ENCODE measurements around the gene PRPF40A. TPM values are rescaled to one million over a fixed set of nuclear protein-coding genes. Genes with fewer than 3 reads are reported as not detected.

The PRPF40A gene
- total and polyA plus RNA-seq, 5 donors: 11.5 to 51.7 (median 36.9) TPM

DNA sequence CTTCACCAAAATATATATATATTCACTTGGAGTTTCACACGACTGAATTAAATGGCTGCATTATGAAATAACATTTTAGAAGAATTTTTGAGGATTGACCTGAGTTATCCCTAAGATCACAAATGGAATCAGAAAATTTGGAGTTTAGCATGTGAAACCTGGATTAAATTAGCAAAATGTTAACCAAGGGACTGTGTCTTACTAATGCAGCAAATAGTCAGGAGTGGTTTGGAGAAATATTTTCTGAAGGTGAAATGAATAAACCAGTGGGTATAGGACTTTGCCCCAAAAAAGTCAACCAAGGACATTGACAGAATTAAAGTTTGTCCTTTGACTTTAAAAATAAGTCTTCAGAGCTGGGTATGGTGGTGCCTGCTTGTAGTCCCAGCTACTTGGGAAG, 111.2 kb downstream of the PRPF40A start:
- Histone ChIP-seq H3K4me1 (ENCODE audit: control insufficient read depth, insufficient read depth, low read length) (no peaks in the 10 kb centered on the region), H3K9me3 (ENCODE audit: control insufficient read depth, low read length) (no peaks in the 10 kb centered on the region), H3K27ac (ENCODE audit: low read length) (no peak overlapping the region), H3K27me3 (ENCODE audit: control insufficient read depth, insufficient read depth) (no peaks in the 10 kb centered on the region), H3K4me3 (ENCODE audit: low read length) (no peak overlapping the region)
- ATAC-seq (no peak), DNase-seq (no peak)
- WGBS: 93% methylated on average over 1 of the region's 1 CpG
- intact Hi-C loops (cut with DNase I): no loop called here

DNA sequence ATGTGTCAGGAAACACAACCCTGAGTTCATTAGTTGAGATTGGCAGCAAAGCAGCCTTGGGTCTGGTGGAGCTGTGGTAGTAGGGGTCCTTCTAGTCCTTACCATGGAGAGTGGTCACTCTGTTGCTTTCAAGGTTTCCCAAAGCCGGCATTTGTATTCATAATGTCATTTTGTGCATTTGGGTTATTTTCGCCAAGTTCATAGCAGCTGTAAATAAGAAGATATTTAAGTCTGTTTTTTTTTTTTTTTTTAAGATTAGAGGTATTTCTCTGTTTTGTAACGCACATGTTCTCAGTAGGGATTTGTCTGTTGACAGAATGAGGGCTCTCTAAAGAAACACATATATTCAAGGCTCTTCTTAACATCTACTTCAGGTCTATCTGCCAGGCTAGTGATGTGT, 114.1 kb downstream of the PRPF40A start:
- Histone ChIP-seq H3K9me3 (ENCODE audit: control insufficient read depth, low read length) (no peaks in the 10 kb centered on the region), H3K27ac (ENCODE audit: low read length) (no peak overlapping the region)
- intact Hi-C loops (cut with DNase I): no loop called here

DNA sequence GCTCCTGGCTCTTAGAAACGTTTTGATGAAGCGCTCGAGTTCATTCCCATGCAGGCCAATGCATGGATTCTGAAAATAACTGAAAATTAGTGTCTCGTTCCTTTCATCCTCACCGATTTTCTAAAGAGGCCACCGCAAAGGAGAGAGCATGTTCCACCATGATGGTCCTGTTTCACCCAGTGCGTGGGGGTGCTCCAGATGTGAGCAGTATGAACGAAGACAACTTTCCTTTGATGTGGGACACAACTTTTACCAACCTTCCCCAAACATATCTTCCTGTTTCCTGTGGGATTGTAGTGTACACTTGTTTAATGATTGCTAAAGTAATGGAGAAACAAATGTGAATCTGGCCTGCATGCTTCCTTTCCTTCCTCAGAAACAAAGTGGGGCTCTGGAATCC, 114.5 kb downstream of the PRPF40A start:
- WGBS: 87% methylated on average over 8 of the region's 8 CpGs
- no peak for ATAC-seq

More for the DNA sequence above, 114.1 kb downstream of the PRPF40A start:
- no peaks in the 10 kb centered on the region for H3K4me1 ChIP-seq (ENCODE audit: control insufficient read depth, insufficient read depth, low read length)
- no peaks in the 10 kb centered on the region for H3K27me3 ChIP-seq (ENCODE audit: control insufficient read depth, insufficient read depth)
- no peak for ATAC-seq
- DNase-seq: no peak
- WGBS: 85% methylated on average over 3 of the region's 3 CpGs
- H3K4me3 ChIP-seq (ENCODE audit: low read length): no peak overlapping the region

More for the DNA sequence above, 114.5 kb downstream of the PRPF40A start:
- Histone ChIP-seq H3K4me1 (ENCODE audit: control insufficient read depth, insufficient read depth, low read length) (no peaks in the 10 kb centered on the region), H3K9me3 (ENCODE audit: control insufficient read depth, low read length) (no peaks in the 10 kb centered on the region), H3K4me3 (ENCODE audit: low read length) (no peak overlapping the region), H3K27ac (ENCODE audit: low read length) (no peak overlapping the region), H3K27me3 (ENCODE audit: control insufficient read depth, insufficient read depth) (no peaks in the 10 kb centered on the region)
- intact Hi-C loops (cut with DNase I): no loop called here
- DNase-seq: no peak

Other genes starting within 250 kb of the PRPF40A start
- gene ARL6IP6, start 1.2 kb upstream of the PRPF40A start, total RNA-seq: 10 to 100 TPM in 1 of 4 donors, 1 to 10 TPM in 3; 6.6 to 10.3 (median 8.6) TPM
- gene ARL6IP6, start 1.2 kb upstream of the PRPF40A start, polyA plus RNA-seq: 6.4 TPM

Data from right cardiac atrium (tissue), 5 donors.